HT-29 (cell line): ENCODE results near the gene GPR101. TPM values are rescaled to one million over a fixed set of nuclear protein-coding genes. Genes with fewer than 3 reads are reported as not detected.
"Not testable (repeated sequence)": the region's sequence is repeated elsewhere in the genome, so short reads cannot be mapped to it uniquely, and the experiment has no call there.

Source experiments
- DNase-seq: peaks from one replicate; pipeline ENCODE4 v3.0.0-alpha.2; 2015; ENCODE audit warnings: low spot score
- total RNA-seq: library from RNA; depleted of rRNA; stranded (reverse); fragments of >200 nt; shearing (Covaris generic); gene quantifications from 2 replicates; pipeline ENCODE4 v1.2.3, GENCODE V29; 2014; rRNA removed

GPR101 gene
- total RNA-seq, 1 experiment from 2014 or later: not detected

DNA sequence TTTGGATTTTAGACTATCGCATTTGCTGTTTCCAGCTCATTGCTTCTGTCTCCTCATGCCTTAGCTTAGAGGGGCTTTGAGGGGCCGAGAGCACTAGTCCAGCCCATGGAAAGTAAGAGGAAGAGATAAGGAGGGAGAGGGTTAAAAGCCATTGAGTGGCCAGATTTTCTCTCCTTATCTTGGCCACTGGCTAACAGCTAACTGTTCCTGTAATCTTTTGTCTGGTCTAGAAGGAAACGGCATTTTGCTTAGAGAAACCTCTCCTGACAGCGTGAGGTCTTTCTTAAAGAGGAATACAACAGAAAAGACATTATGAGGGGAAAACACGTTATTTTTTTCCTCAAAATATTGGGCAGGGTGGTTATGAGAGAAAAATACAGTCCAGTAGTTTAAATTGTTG, 7.9 kb downstream of the GPR101 start:
- DNase-seq: no peak

DNA sequence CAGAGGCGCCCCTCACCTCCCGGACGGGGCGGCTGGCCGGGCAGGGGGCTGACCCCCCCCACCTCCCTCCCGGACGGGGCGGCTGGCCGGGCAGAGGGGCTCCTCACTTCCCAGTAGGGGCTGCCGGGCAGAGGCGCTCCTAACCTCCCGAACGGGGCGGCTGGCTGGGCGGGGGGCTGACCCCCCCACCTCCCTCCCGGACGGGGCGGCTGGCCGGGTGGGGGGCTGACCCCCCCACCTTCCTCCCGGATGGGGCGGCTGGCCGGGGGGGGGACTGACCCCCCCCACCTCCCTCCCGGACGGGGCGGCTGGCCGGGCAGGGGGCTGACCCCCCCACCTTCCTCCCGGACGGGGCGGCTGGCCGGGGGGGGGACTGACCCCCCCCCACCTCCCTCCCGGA, 33.6 kb downstream of the GPR101 start:
- not testable (repeated sequence) for DNase-seq

DNA sequence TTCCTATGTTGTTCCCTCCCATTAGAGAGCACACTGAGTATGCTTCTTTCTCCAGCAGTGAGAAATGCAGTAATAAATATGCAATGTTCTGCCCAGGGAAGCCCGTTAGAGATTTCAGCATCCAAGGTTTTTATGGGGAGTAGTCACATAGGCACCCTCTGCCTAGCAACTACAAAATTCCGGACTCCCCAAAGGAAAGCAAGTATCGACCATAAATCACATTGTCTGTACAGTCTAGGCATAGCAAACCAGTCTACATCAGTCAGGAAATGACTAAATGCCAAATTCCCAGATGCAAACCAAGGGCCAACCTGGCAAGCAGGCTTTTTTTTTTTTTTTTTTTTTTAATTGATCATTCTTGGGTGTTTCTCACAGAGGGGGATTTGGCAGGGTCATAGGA, 34.8 kb downstream of the GPR101 start:
- DNase-seq: no peak

Other genes starting within 250 kb of the GPR101 start
- gene RBMX, start 153.3 kb downstream of the GPR101 start, total RNA-seq: 255 and 257 TPM in 2 replicates